Osteocyte (in vitro differentiated cells): Measurements from ENCODE around the gene SLC22A14. TPM values are rescaled to one million over a fixed set of nuclear protein-coding genes. Genes with fewer than 3 reads are reported as not detected.

Experiments used
- DNase-seq: peaks from one replicate; pipeline ENCODE4 v3.0.0; 2021; ENCODE audit warnings: mixed read lengths; ENCODE audit not compliant: unreplicated experiment; ENCODE audit errors: extremely low spot score
- H3K27ac Mint-ChIP-seq: one replicate; pipeline ENCODE4 v1.8.0; 2021; ENCODE audit warnings: mild to moderate bottlenecking, mixed read lengths; ENCODE audit not compliant: unreplicated experiment
- H3K27me3 Mint-ChIP-seq: one replicate; pipeline ENCODE4 v1.8.0; 2021; ENCODE audit warnings: mixed read lengths; ENCODE audit not compliant: unreplicated experiment
- H3K36me3 Mint-ChIP-seq: one replicate; pipeline ENCODE4 v1.8.0; 2021; ENCODE audit warnings: mixed read lengths; ENCODE audit not compliant: unreplicated experiment
- H3K4me1 Mint-ChIP-seq: one replicate; pipeline ENCODE4 v1.8.0; 2021; ENCODE audit warnings: mixed read lengths; ENCODE audit not compliant: unreplicated experiment
- H3K4me3 Mint-ChIP-seq: one replicate; pipeline ENCODE4 v1.8.0; 2021; ENCODE audit warnings: mild to moderate bottlenecking, moderate library complexity, mixed read lengths; ENCODE audit not compliant: unreplicated experiment
- H3K9me3 Mint-ChIP-seq: one replicate; pipeline ENCODE4 v1.8.0; 2021; ENCODE audit warnings: mixed read lengths; ENCODE audit not compliant: unreplicated experiment
- total RNA-seq: library from RNA; stranded (reverse); gene quantifications from 2 replicates; pipeline ENCODE4 v1.2.1, GENCODE V29; 2021
- TF ChIP-seq, protein P1 (sequence below): fragments of 200-600 bp; sonication (generic); IDR thresholded peaks from 2 replicates; pipeline ENCODE4 v1.5.0; 2021; ENCODE audit warnings: antibody characterized with exemption, mild to moderate bottlenecking, moderate library complexity

The SLC22A14 gene
- total RNA-seq, 1 donor from 2014 or later: 0.30 TPM

DNA sequence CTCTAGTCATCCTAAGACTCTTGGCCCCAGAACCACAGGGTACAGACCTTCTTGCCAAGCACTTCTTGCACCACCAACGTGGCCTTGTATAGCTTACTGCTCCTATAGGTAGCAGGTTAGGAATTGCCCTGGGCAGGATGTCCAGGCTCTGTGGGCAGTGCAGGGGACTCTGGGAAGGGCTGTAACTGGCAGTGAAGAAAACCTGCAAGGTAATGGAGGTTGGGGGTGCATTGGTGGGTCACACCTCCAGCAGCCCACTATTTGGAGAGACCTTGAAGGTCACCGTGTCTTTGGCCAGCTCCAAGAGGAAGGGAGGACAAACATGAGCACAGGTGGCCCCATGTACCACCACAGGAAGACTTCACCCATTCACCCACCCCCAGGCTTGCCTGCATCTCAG is 43.2 kb downstream of the SLC22A14 start:
- TF ChIP-seq, protein P1, sequence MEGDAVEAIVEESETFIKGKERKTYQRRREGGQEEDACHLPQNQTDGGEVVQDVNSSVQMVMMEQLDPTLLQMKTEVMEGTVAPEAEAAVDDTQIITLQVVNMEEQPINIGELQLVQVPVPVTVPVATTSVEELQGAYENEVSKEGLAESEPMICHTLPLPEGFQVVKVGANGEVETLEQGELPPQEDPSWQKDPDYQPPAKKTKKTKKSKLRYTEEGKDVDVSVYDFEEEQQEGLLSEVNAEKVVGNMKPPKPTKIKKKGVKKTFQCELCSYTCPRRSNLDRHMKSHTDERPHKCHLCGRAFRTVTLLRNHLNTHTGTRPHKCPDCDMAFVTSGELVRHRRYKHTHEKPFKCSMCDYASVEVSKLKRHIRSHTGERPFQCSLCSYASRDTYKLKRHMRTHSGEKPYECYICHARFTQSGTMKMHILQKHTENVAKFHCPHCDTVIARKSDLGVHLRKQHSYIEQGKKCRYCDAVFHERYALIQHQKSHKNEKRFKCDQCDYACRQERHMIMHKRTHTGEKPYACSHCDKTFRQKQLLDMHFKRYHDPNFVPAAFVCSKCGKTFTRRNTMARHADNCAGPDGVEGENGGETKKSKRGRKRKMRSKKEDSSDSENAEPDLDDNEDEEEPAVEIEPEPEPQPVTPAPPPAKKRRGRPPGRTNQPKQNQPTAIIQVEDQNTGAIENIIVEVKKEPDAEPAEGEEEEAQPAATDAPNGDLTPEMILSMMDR: no peak
- no peak overlapping the region for H3K4me3 Mint-ChIP-seq
- peaks cover 12% of the 10 kb centered on the region for H3K9me3 Mint-ChIP-seq
- no peaks in the 10 kb centered on the region for H3K4me1 Mint-ChIP-seq
- H3K36me3 Mint-ChIP-seq: no peaks in the 10 kb centered on the region
- DNase-seq: peak; percentile 62
- peaks cover 15% of the 10 kb centered on the region for H3K27me3 Mint-ChIP-seq
- H3K27ac Mint-ChIP-seq: no peak overlapping the region

DNA sequence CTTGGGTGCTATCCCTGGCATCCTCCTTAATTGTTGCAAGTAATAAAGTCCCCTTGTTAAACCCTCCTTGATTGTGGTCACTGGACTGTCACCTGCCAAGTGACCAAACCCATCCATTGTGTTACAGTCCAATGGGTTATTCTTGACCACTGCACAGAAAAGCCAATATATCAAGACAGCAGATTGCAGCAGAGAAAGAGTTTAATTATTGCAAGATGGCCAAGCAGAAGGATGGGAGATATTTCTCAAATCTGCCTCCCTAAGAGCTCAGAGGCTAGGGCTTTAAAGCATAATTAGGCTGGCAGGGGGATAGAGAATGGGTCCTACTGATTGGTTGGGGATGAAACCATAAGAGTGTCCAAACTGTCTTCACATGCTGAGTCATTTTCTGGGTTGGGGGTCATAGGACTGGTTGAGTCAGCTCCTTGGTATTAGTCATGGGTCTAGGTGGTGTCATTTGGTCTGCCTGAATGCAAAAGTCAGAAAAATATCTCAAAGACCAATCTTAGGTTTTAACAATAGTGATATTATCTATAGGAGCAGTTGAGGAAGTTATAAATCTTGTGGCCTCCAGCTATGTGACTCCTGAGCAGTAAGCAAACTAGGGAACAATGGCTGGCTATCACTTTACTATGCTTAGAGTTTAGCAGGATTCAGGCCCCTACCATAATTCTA is 45.4 kb downstream of the SLC22A14 start:
- no peak for DNase-seq
- H3K4me1 Mint-ChIP-seq: no peaks in the 10 kb centered on the region
- H3K27ac Mint-ChIP-seq: no peak overlapping the region
- no peaks in the 10 kb centered on the region for H3K36me3 Mint-ChIP-seq
- TF ChIP-seq, protein P1: no peak
- H3K4me3 Mint-ChIP-seq: no peak overlapping the region
- H3K9me3 Mint-ChIP-seq: peaks cover 7% of the 10 kb centered on the region
- peaks cover 15% of the 10 kb centered on the region for H3K27me3 Mint-ChIP-seq

DNA sequence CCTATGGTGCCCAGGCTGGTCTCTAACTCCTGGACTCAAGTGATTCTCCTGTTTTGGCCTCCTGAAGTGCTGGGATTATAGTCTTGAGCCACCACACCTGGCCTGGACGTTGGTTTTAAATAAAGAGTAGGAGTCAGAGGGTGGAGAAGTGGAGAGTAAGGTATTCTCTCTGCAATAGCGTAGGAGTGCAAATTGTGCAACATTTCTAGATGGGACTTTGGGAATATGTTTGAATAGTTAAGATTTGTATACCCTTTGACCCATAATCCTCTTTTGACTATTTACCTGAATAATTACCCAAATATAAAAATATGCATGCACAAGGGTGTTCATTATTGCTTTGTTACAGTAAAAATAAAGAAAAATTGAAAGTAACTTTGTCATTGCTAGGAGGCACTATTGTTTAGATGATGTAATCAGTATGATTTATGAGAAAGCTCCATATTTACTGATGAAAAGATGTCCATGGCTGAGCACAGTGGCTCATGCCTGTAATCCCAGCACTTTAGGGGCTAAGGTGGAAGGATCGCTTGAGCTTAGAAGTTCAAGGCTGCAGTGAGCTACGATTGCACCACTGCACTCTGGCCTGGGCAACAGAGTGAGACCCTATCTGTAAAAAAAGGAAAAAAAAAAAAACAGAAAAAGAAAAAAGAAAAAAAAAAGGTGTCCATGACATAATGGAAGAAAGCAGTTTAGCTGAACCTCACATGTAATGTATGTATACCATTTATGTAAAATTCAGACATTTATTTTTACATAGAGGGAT is 49.3 kb downstream of the SLC22A14 start:
- Mint-ChIP-seq H3K27ac (no peak overlapping the region), H3K27me3 (peaks cover 18% of the 10 kb centered on the region), H3K36me3 (no peaks in the 10 kb centered on the region), H3K4me1 (no peaks in the 10 kb centered on the region), H3K4me3 (no peak overlapping the region), H3K9me3 (peaks cover 7% of the 10 kb centered on the region)
- TF ChIP-seq, protein P1: no peak
- DNase-seq: no peak

DNA sequence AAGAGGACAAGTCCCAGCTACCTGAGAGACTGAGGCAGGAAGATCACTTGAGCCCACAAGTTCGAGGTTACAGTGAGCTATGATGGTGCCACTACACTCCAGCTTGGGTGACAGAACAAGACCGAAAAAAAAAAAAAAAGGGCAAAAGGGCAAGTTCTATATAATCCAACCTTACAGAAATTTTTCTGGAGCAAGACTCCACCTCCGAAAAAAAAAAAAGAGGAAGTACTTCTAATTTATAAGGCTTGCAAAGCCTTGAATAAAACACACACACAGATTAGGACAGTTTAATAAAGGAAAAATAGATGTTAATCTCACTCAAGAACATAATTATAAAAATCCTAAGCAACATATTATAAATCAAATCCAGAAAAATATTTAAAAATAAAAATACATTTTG is 50.1 kb downstream of the SLC22A14 start:
- Mint-ChIP-seq H3K27me3 (peaks cover 22% of the 10 kb centered on the region), H3K36me3 (no peaks in the 10 kb centered on the region)

More for the DNA sequence above, 50.1 kb downstream of the SLC22A14 start:
- Mint-ChIP-seq H3K27ac (no peak overlapping the region), H3K4me1 (no peaks in the 10 kb centered on the region), H3K9me3 (peaks cover 6% of the 10 kb centered on the region), H3K4me3 (no peak overlapping the region)
- TF ChIP-seq, protein P1: no peak
- DNase-seq: no peak
